Pancreas (tissue), 10 donors: Measurements from ENCODE around the gene AIFM3. TPM values are rescaled to one million over a fixed set of nuclear protein-coding genes. Genes with fewer than 3 reads are reported as not detected.

Experiments used
- ATAC-seq, 4 donors: fragments of 200-7000 bp; cut with Tn5 transposase; one replicate each; pipeline versions ENCODE4 v1.8.0 to v1.9.1; 2020; ENCODE audit warnings: mild to moderate bottlenecking in 4 of 4, moderate library complexity in 4 of 4
- DNase-seq, 6 donors: peaks; one replicate each; pipeline ENCODE4 v3.0.0-alpha.2; 2020
- FAIRE-seq: peaks from 2 replicates; lab custom pipeline; 2012; peaks lifted over from hg19 to GRCh38; lab: Jason Lieb, UNC
- H3K27ac ChIP-seq, 4 donors: fragments of 200-600 bp; sonication (generic); 1 replicate in 3 of 4; 2 replicates in 1 of 4; pipeline versions ENCODE4 v1.5.0 to v1.8.0; 2020
- H3K27me3 ChIP-seq, 4 donors: fragments of 200-600 bp; one replicate each; pipeline ENCODE4 v1.8.0; 2021
- H3K36me3 ChIP-seq, 3 donors: fragments of 200-600 bp; sonication (generic) in 1 of 3; one replicate each; pipeline versions ENCODE4 v1.5.0 to v1.8.0; 2020 to 2021
- H3K4me1 ChIP-seq, 3 donors: fragments of 200-600 bp; one replicate each; pipeline ENCODE4 v1.8.0; 2021
- H3K4me3 ChIP-seq, 4 donors: fragments of 200-600 bp; sonication (generic) in 2 of 4; one replicate each; pipeline versions ENCODE4 v1.5.0 to v1.8.0; 2020 to 2021
- H3K9me3 ChIP-seq, 4 donors: fragments of 200-600 bp; one replicate each; pipeline ENCODE4 v1.8.0; 2021
- CTCF ChIP-seq, 4 donors: fragments of 200-600 bp; sonication (generic) in 3 of 4; IDR thresholded peaks; one replicate each; pipeline versions ENCODE4 v1.5.0 to v1.8.0; 2021; ENCODE audit warnings: antibody characterized with exemption in 4 of 4
- WGBS, 2 donors: extraction: QIAGEN DNeasy Blood & Tissue Kit; methylation state at CpG; one replicate each; pipeline ENCODE4 v1.1.7; 2013; 5-methylcytosine and 5-hydroxymethylcytosine counted together
- intact Hi-C, 3 donors: fragments of 100-400 bp; cut with DNase I; formaldehyde crosslinking; loops; one replicate each; pipeline versions ENCODE4 v1.11.1 to v1.14.2; 2022
- polyA plus RNA-seq, 2 donors: library from polyadenylated mRNA; stranded (reverse); fragments of 200-250 nt; gene quantifications; one replicate each; pipeline ENCODE4 v1.2.3, GENCODE V29; 2013
- total RNA-seq, 6 donors: library from RNA; stranded (reverse); fragmentation: NEBNext Ultra II Directional in 4 of 6; extraction: Animal tissue kit (Norgen Biotek cat#: 25700) in 4 of 6; gene quantifications; one replicate each; pipeline versions ENCODE4 v1.2.1 to v1.2.4, GENCODE V29; 2021 to 2023
- donor health status: healthy with polysubstance abuse.
- donor health status: DM: no; HTN: no; CAD: no; lungs with moderate emphysema.
- donor health status: DM: no; HTN: no; CAD: no.
- donor health status: control.
- donor health status: control.
- donor health status: Bipolar disorder and iron deficiency.
- donor health status: DM: yes; HTN: yes; CAD: no.
- donor health status: DM: no; HTN: no; CAD: no.
- donor health status: DM: no; HTN: no; CAD: no.
- donor health status: DM: yes; HTN: yes; CAD: no.

Gene AIFM3
- total and polyA plus RNA-seq, 8 donors = 0.63 to 4.5 (median 1.1) TPM

- no peak for TF ChIP-seq CTCF (IDR thresholded peaks at IDR 0.05)
- no peaks in the 10 kb centered on the region for H3K4me1 ChIP-seq
- H3K36me3 ChIP-seq = peaks cover 0 to 24% (median 0%) of the 10 kb centered on the region in 3 donors
Measured at GRCh38 chr22:20990184-20991180, 23.4 kb downstream of the AIFM3 start.

GRCh38 chr22:20991252-20992055, 24.4 kb downstream of the AIFM3 start:
- Histone ChIP-seq H3K9me3 (no peaks in the 10 kb centered on the region), H3K27me3 (no peaks in the 10 kb centered on the region), H3K27ac (no peak overlapping the region), H3K36me3 (peaks cover 0 to 27% (median 0%) of the 10 kb centered on the region in 3 donors), H3K4me1 (no peaks in the 10 kb centered on the region), H3K4me3 (no peak overlapping the region)
- TF ChIP-seq CTCF (IDR thresholded peaks at IDR 0.05) = no peak
- intact Hi-C loops = no loop called here
- whole genome bisulfite sequencing, 2 donors = 91 to 93% methylated on average over 24 of the region's 24 CpGs
- FAIRE-seq = no peak
- ATAC-seq = no peak
- DNase-seq = peak in 2 of 6 donors; percentile 44 to 73

More at GRCh38 chr22:20990184-20991180, 23.4 kb downstream of the AIFM3 start:
- Histone ChIP-seq H3K9me3 (no peaks in the 10 kb centered on the region), H3K4me3 (no peak overlapping the region), H3K27me3 (no peaks in the 10 kb centered on the region), H3K27ac (no peak overlapping the region)
- FAIRE-seq (no peak), ATAC-seq (peak in 1 of 4 donors; percentile 34), DNase-seq (no peak)
- intact Hi-C loops = no loop called here
- 66 to 68% methylated on average over 21 of the region's 21 CpGs for WGBS, 2 donors

GRCh38 chr22:20992056-20992442, 25.0 kb downstream of the AIFM3 start:
- intact Hi-C loops = no loop called here
- TF ChIP-seq CTCF (IDR thresholded peaks at IDR 0.05) = no peak
- DNase-seq (no peak), FAIRE-seq (no peak), ATAC-seq (no peak)
- no peaks in the 10 kb centered on the region for H3K27me3 ChIP-seq
- WGBS, 2 donors = 85 to 95% methylated on average over 7 of the region's 7 CpGs
- H3K9me3 ChIP-seq = no peaks in the 10 kb centered on the region
- H3K27ac ChIP-seq = no peak overlapping the region
- peaks cover 0 to 23% (median 0%) of the 10 kb centered on the region in 3 donors for H3K36me3 ChIP-seq
- no peaks in the 10 kb centered on the region for H3K4me1 ChIP-seq
- H3K4me3 ChIP-seq = no peak overlapping the region

- Histone ChIP-seq H3K27ac (no peak overlapping the region), H3K36me3 (peaks cover 0 to 18% (median 0%) of the 10 kb centered on the region in 3 donors), H3K27me3 (no peaks in the 10 kb centered on the region), H3K9me3 (no peaks in the 10 kb centered on the region), H3K4me1 (no peaks in the 10 kb centered on the region), H3K4me3 (no peak overlapping the region)
- 87 to 90% methylated on average over 21 of the region's 21 CpGs for WGBS, 2 donors
- DNase-seq (peak in 2 of 6 donors; percentile 51 to 70), FAIRE-seq (no peak), ATAC-seq (no peak)
- no peak for TF ChIP-seq CTCF (IDR thresholded peaks at IDR 0.05)
- intact Hi-C loops = no loop called here
Measured at GRCh38 chr22:20992456-20993303, 25.6 kb downstream of the AIFM3 start.
